Muscle of arm (tissue), 14 donors: ENCODE results near the gene KLHL5. TPM values are rescaled to one million over a fixed set of nuclear protein-coding genes. Genes with fewer than 3 reads are reported as not detected.
"Not testable (repeated sequence)": the region's sequence is repeated elsewhere in the genome, so short reads cannot be mapped to it uniquely, and the experiment has no call there.

Source experiments
- DNase-seq: peaks from one replicate; pipeline ENCODE4 v3.0.0-alpha.2; 2013
- long read RNA-seq, 11 donors: transcript quantifications; one replicate each; lab custom pipeline, GENCODE V29; 2026
- polyA plus RNA-seq, 12 donors: library from polyadenylated mRNA; unstranded; fragments of 120-200 nt; gene quantifications; one replicate each; pipeline ENCODE4 v1.2.1, GENCODE V29; 2013; ENCODE audit not compliant: insufficient read length in 12 of 12

The KLHL5 gene, protein sequence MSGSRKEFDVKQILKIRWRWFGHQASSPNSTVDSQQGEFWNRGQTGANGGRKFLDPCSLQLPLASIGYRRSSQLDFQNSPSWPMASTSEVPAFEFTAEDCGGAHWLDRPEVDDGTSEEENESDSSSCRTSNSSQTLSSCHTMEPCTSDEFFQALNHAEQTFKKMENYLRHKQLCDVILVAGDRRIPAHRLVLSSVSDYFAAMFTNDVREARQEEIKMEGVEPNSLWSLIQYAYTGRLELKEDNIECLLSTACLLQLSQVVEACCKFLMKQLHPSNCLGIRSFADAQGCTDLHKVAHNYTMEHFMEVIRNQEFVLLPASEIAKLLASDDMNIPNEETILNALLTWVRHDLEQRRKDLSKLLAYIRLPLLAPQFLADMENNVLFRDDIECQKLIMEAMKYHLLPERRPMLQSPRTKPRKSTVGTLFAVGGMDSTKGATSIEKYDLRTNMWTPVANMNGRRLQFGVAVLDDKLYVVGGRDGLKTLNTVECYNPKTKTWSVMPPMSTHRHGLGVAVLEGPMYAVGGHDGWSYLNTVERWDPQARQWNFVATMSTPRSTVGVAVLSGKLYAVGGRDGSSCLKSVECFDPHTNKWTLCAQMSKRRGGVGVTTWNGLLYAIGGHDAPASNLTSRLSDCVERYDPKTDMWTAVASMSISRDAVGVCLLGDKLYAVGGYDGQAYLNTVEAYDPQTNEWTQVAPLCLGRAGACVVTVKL
- 10 to 100 TPM in 11 of 12 donors, not detected in 1; 10.8 to 22.6 (median 20.3) TPM for polyA plus RNA-seq
- long read RNA-seq, donor 1, partial matches to known transcripts, result 0 of 2 reads
- long read RNA-seq, donor 1, other reads (novel, unspliced or antisense), result 0 of 2 reads
- long read RNA-seq, donor 2, partial matches to known transcripts, result 0 of 1 reads
- long read RNA-seq, donor 2, other reads (novel, unspliced or antisense), result 0 of 1 reads
- long read RNA-seq, donor 3, partial matches to known transcripts, result 0 of 1 reads
- long read RNA-seq, donor 3, other reads (novel, unspliced or antisense), result 0 of 1 reads
- long read RNA-seq, donor 4, partial matches to known transcripts, result 0 of 1 reads
- long read RNA-seq, donor 4, other reads (novel, unspliced or antisense), result 0 of 1 reads
- long read RNA-seq, donor 5, transcript KLHL5-205 (11 exons, 2,926 nt), result major isoform, 7 of 9 reads
- long read RNA-seq, donor 5, partial matches to known transcripts, result 0 of 9 reads
- long read RNA-seq, donor 5, other reads (novel, unspliced or antisense), result 0 of 9 reads
- long read RNA-seq, donor 6, partial matches to known transcripts, result 0 of 1 reads
- long read RNA-seq, donor 6, other reads (novel, unspliced or antisense), result 0 of 1 reads
- long read RNA-seq, donor 7, partial matches to known transcripts, result 0 of 2 reads
- long read RNA-seq, donor 7, other reads (novel, unspliced or antisense), result 0 of 2 reads
- long read RNA-seq, donor 8, partial matches to known transcripts, result 0 of 3 reads
- long read RNA-seq, donor 8, other reads (novel, unspliced or antisense), result 0 of 3 reads
- long read RNA-seq, donor 9, result 0 reads
- long read RNA-seq, donor 10, partial matches to known transcripts, result 0 of 3 reads
- long read RNA-seq, donor 10, other reads (novel, unspliced or antisense), result 0 of 3 reads
- long read RNA-seq, donor 11, partial matches to known transcripts, result 0 of 4 reads
- long read RNA-seq, donor 11, other reads (novel, unspliced or antisense), result 0 of 4 reads

DNA sequence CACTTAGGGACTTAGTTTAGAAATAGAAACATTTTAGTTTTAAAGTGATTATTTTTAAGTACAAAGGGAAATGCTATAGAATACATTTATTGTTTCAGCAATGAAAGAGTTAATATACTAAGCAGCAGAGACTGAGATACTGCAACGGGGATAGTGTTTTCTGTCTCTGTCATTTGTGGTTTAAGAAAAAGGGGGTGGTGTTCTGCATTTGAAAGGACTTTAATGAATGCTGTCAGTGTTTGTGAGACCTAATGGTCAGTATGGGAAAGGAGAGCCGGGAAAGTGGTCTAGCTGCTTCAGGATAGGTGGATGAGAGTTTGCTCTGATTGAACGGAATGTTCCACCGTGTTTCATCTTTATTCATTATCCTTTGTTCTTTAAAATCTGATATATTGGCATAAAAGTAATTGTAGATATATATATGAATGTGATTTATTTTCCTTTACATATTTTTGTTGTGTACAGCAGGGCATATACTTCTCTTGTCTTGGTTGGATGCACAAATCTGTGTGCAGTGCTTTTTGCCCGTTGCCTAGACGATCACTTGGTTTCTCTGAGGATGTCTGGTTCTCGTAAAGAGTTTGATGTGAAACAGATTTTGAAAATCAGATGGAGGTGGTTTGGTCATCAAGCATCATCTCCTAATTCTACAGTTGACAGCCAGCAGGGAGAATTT, at the start of gene KLHL5:
Gene KLHL5, plus strand, starts transcription at position 139 of the 676 bp plus-strand sequence. Its CDS starts 421 bp downstream, at position 560.
- DNase-seq, result no peak

DNA sequence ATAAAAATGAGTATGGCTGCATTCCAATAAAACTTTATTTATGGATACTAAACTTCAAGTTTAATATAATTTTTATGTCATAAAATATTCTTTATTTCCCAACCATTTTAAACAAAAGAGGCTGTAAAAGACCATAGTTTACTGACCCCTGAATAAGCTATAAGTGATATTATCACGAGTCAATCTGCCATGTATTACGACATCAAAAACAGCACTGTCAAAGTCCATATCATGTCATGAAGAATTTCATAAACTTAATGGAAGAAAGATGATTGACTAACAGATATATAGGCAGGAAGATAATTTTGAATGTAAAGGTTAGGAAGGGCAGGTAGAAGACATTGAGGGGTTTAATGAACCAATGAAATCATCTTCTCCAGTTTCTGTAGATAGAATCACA, 48.0 kb upstream of the KLHL5 start:
- no peak for DNase-seq

DNA sequence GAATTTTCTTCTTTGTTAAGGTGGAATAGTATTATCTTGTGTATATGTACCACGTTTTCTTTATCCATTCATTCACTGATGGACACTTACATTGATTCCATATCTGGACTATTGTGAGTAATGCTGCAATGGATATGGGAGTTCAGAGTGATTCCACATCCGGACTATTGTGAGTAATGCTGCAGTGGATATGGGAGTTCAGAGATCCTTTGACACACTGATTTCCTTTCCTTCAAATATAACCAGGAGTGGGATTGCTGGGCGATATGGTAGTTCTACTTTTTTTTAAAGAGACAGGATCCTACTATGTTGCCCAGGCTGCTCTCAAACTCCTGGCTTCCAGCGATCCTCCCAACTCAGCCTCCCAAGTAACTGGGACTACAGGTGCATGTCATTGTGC, 41.9 kb upstream of the KLHL5 start:
- DNase-seq, result no peak

DNA sequence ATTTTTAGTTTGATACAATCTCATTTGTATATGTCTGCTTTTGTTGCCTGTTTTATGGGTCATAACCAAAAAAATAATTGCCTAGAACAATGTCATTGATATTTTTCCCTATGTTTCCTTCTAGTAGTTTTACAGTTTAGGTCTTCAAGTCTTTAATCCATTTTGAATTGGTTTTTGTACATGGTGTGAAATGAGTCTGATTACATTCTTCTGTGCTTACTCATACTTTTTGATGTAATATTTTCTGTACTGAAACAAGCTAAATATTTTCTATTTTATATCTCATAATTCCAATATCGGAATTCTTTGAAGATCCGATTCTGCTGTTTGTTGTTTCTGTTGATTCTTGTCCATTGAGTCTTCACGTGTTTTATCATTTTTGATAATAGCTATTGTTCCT, 40.4 kb upstream of the KLHL5 start:
- DNase-seq, result no peak

DNA sequence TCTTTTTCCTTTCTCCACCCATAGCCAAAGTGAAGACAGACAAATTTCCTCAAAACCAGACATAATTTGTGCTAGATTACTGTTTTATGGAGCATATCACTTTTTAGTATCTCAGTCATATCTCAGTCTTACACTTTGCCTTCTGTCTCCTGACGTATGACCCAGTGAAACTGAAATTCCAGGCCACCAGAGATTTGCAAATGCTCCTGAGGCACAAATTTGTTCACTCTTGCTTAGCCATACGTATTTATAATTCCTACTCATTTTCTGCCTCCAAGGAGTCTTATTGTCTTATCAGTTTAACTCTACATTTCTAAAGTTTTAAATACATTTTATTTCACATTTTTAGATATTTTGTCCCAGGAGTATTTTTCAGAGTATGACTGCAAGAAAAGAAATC, 39.8 kb upstream of the KLHL5 start:
- no peak for DNase-seq

DNA sequence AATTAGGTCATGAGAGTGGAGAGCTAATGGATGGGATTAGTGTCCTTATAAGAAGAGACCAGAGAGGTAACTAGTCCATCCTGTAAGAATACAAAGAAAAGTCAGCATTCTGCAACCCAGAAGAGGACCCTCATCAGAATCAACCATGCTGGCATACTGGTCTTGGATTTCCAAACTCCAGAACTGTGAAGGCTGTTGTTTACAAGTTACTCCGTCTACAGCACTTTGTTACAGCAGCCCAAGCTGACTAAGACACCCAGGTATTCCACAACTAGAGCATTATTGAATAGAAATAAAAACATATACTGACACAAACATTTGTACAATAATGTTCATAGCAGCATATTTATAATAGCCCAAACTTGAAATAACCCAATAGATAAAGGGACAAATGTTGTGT, 39.0 kb upstream of the KLHL5 start:
- no peak for DNase-seq

DNA sequence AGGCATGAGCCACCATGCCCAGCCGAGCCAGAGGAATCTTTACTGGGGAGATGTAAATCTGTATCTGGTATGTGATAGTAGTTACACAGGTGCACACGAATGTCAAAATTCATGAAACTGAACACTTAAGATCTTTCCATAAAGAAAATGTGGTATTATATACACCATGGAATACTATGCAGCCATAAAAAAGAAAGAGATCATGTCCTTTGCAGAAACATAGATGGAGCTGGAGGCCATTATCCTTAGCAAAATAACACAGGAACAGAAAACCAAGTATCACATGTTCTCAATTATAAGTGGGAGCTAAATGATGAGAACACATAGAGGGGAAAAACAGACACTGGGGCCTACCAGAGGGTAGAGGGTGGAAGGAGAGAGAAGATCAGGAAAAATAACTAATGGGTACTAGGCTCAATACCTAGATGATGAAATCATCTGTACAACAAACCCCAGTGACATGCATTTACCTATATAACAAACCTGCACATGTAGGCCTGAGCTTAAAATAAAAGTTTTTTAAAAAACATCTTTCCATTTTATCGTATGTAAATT, 37.6 kb upstream of the KLHL5 start:
- no peak for DNase-seq

DNA sequence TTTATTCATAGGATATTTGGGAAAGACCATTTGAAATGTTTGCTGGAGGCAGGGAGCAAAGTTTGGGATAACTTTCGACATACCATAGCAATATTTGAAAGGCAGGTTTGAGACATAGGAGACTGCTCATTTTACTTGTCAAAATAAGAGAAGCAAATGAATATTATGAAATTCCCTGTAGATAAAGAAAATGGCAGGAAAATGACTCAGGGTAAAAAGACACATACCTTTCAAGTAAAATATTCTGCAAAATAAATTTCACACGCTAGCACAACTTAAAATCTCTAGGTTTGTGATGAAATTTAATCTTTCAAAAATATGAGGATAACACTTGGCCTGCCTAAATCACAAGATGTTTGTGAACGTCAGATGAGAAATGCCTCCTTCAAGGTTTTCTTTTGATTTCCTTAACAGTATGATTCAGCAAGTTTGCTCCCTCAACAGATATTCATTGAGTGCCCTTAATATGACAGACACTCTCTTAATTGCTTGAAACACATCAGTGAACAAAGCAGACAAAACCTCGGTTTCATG, 36.4 kb upstream of the KLHL5 start:
- DNase-seq, result no peak

DNA sequence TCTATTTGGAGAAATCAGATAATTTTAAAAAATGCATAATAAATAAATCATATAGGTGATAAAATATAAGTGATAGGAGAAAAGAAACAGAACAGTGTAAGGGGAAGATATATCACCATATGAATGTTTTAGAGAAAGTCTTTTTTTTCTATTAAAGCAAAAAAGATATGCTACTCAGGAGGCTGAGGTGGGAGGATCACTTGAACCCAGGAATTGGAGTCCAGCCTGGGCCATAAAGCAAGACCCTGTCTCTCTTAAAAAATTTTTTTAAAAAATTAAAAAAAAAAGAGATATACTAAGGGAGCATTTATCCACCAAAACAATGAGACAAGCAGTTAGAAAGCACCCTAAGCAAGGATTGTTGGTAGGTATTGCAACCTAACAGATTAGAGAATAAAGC, 35.9 kb upstream of the KLHL5 start:
- DNase-seq, result no peak

DNA sequence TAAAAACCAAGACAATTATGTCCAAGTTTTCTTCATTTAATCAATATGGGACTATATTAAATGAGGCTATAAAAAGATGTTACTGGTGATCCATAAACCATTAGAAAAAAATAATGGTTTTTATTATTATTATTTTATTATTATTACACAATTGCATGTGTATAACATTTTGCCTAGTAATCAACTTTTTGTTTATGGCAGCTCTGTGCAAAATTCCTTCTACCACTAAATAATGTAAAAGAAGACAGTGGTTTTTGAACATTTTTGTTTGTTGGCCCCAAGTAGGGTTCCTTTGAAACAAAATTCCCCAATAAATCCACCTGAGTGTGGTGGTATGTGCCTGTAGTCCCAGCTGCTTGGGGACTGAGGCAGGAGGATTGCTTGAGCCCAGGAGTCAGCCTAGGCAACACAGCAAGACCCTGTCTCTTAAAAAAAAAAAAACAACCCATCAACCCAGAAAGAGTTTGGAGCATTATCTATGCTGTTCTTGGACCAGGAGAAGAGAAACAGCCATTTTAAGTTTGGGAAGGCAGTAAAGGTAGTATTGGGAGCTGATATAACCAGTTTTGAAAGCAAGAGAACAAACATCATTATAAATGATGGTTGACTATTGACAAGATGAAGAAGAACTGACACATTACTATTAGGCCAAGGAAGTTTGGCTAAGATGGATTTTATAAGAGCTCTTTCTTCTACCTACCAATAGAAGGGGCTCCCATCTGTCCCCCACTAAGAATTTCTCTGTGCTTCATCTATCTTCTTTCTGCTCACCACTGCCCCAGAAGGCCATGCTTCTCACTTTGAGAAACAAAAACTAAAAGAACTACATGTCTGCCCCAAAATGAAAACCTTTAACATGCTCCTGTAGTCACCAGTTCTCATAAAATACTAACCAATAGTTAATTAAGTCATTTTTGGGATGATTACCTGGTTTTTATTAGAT, 32.0 kb upstream of the KLHL5 start:
- no peak for DNase-seq

DNA sequence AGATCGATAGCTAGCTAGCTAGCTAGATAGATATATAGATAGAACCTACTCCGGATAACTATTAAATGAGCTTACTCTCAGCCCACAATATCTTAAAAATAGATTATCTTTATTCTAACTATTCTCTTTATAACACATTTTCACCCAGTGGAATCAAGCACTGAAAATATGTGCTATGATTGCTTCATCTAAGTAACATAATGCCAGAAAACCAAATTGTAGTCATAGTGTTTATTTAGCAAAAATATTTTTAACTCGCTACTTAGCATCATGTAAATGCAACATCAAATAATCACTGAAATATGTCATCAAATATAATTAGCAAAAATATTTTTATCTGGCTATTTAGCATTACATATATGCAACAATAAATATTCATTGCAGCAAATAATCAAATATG, 31.3 kb upstream of the KLHL5 start:
- DNase-seq, result no peak

DNA sequence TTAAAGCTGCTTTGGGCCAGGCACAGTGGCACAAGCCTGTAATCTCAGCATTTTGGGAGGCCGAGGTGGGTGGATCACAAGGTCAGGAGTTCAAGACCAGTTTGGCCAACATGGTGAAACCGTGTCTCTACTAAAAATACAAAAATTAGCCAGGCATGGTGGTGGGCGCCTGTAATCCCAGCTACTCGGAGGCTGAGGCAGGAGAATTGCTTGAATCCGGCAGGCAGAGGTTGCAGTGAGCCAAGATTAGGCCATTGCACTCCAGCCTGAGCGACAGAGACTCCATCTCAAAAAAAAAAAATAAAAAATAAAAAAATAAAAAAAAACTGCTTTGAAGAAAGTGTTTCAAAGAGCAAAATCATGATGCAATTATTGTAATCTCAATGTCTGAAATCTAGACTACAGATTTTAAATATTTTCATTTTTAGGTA, 30.4 kb upstream of the KLHL5 start:
- DNase-seq, result not testable (repeated sequence)

DNA sequence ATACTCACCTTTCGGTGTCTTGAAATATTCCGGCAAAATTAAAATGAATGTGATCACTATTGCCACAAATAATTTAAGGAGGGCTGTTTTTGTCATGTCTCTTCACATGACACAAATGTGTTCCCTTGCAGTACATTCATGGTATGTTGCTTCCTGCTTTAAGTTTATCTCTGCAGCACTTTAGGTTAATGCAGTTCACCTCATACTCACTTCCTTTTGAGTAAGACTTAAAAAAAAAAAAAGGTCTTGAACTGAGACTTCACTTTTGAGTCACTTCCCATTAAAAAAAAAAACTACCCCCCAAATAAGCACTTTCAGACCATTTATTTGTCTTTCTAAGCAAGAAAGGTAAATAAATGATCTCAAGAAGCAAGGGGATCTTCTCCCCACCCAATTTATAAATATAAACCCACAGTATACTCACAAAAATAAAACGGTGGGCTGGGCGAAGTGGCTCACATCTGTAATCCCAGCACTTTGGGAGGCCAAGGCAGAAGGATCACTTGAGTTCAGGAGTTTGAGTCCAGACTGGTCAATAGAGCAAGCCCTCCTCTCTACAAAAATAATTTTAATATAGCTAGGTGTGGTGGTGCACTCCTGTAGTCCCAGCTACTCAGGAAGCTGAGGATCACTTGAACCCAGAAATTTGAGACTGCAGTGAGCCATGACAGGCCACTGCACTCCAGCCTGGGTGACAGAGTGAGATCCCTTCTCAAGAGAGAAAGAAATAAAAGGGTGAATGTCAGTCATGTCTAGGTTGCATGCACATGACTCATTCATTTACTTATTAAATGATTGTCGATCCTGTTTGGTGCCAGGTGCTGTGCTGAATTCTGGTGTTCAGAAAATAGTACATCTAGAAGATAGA, 29.6 kb upstream of the KLHL5 start, which contains the start of gene TMEM156:
Gene TMEM156, minus strand, starts transcription at position 192 of the 868 bp plus-strand sequence. Its CDS starts 96 bp downstream, at position 96.
- DNase-seq, result no peak

DNA sequence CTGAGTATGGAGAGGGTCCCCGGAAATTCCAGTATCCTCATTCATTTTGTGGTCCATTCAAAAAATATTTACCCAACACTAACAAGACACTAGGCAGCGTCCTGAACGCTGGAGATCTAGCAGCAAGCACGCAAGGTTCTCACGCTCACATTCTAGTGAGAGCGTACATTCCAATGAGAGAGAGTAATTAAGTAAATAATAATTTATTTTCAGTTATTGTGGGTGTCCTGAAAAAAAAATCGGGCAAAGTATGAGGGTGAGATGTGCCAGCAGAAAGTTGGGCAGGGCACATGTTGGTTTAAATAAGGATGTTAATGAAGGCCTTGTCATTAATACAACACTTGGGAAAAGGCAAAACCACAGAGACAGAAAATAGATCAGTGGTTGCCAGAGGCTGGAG, 25.9 kb upstream of the KLHL5 start:
- no peak for DNase-seq

DNA sequence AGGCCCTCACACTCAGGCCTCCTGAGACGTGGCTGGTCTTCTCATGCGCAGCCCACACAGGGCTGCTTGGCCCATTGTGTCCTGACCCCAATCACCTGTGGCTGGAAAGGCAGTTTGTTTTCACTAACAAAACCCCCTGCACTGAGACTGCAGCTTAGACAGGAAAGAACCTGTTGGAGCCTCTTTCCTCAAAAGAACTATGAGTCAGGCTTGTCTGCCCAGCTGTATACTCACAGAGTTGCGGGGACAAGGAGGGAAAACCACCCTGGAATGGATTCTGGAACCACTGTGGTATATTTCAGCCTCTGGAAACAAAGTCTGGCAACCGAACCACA, 24.6 kb upstream of the KLHL5 start:
- no peak for DNase-seq

DNA sequence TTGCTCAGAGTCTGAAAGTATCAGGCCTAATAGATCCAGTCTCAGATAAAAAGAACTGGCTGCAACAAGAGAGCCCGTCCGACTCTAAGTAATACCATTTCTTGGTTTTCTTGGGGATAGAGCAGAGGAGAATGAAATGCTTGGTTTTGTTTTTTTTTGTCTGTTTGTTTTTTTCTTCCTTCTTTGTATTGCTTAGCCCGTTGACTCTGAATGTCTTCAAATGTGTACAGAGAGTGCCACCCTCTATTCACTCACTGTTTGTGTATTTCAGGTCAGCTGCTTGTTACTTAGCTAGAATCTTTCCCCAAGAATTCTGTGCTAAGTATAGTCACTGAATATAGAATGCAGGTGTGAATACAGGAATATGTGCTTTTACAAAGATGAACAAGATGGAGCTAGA, 24.1 kb upstream of the KLHL5 start:
- DNase-seq, result no peak

DNA sequence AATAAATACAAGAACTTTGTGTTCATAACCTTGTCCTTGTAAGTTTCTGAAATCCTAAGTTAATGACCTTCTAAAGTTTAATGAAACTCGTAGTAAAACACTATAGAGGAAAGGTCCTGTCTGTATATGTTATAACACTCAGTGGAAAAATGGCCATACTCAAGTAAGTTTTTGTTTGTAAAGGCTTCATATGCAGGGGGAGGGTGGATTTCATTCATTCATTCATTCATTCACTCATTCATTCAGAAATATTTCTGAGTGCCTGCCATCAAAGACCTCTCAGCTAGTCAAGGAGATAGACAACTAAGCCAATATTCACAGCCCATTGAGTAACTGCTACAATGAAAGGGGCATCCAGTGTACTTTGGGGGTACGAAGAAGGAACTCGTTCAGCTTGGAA, 22.9 kb upstream of the KLHL5 start:
- no peak for DNase-seq

DNA sequence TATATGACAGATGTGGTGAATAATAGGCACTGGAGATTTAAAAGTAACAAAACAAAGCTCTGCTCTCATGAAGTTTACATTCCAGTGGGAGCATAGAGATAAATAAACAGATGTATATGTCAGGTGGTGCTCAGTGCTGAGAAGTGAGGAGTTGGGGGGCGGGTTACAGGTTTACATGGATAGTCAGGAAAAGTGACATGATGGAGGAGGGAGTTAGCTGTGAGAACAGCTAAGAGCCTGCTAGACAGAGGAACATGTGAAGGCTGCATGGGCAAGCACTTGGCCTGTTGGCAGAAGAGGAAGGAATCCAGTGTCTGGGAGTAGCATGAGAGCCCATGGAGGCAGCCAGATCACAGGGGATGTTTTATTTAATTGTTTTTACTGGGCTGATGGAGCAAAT, 19.7 kb upstream of the KLHL5 start:
- DNase-seq, result no peak
